Activated T-cell treated with anti-CD3 and anti-CD28 coated beads for 24 hours (primary cell): Measurements from ENCODE around the gene TAC4.
A peak's percentile ranks its signal among the peaks of the same experiment; 100 is the strongest.

Source experiments
- DNase-seq: peaks from one replicate; pipeline ENCODE4 v3.0.0-alpha.2; 2020; ENCODE audit warnings: low read depth

TAC4 gene, protein sequence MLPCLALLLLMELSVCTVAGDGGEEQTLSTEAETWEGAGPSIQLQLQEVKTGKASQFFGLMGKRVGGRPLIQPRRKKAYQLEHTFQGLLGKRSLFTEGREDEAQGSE

DNA sequence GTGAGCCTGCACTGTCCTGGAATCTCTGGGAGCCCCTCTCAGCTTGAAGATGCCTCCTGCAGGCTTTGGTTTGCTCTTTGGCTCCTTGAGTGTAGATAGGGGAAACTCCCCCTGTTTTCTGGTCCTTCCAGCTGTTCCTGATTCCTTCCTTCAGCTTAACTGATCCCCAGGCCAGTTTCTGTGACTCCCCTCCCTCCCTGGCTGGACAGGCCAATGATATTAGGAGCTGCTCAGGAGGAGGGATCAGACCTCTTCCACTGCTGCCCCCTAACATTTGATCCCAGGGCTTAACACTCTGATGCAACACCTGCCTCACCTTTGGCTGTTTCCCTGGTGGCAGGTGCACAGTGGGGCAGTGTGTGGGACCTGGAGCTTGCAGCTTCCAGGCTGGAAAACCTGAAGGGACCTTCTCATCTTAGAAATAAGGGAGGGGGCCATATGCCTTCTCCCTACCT is at the start of gene TAC4:
TSS of gene TAC4 (minus strand) at position 51 of the 455 bp plus-strand sequence. CDS start 52 bp downstream, outside the sequence.
- no peak for DNase-seq

DNA sequence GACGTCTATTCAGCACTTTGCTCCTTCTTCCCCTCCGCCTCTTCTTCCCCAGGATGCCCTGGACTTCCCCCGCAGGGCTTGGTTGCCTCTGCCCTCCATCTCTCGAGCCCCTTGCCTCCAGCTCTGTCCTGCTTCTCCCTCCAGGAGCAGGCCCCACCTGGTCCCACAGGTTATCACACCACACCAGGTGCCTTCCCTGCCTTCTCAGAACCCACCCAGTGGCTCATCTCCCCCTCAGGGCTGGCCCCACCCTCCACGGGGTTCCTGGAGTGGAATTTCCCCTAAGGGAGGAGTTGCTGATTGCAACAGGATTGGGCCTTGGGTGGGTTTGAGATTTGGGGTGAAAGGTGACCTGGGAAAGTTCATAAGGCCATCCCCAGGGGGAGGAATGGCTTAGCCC is 49.0 kb upstream of the TAC4 start:
- DNase-seq: no peak

DNA sequence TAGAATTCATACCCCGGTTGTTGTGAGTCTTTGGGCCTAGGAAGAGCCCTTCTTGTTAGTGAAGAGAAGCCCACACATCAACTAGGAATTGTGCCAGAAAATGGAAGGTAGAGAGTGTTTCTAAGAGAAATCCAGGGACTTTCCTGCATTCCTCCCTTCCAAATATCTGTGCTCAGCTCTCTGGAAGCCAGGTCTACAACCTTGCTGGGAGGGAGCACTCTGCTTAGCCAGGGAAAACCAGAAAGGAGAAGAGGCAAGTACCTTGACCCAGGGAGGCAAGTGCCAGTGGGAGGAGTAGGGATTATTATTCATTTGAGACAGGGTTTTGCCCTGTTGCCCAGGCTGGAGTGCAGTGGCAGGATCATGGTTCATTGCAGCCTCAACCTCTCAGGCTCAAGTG is 48.4 kb upstream of the TAC4 start:
- DNase-seq: no peak

DNA sequence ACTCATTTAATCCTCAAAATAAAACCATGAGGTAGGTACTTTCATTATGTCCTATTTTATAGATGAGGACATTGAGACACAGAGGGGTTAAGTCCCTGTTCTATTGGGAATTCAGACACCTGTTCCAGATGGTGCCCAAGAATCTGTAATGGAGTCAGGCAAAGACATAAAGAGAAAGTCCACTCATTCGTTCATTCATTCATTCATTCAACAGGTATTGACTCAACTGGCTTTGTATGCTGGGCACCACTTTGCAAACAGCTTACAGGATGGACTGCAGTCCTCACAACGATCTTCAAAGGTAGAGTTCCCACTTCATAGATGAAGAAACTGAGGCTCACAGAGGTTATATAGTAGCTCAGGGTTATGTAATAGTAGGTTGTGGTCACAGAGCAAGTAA is 47.9 kb upstream of the TAC4 start:
- no peak for DNase-seq

DNA sequence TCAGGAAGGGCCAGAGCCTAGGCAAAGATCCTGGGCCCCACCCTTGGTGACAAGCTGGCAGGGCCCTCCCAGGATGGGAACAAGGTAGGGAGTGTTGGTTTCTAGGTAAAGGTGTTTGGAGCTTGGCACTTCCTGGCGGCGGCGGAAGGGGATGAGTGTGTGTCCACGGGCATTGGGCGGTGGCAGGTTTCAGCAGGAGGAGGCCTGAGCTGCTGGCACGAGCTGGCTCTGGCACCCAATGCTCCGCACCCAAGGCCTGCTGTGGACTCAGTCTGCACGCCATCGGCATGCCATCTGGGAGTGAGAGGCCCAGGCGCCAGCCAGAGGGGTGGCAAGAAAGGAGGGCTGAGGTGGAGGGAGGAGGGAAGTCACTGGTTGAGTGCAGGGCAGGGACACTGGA is 46.9 kb upstream of the TAC4 start:
- DNase-seq: no peak

DNA sequence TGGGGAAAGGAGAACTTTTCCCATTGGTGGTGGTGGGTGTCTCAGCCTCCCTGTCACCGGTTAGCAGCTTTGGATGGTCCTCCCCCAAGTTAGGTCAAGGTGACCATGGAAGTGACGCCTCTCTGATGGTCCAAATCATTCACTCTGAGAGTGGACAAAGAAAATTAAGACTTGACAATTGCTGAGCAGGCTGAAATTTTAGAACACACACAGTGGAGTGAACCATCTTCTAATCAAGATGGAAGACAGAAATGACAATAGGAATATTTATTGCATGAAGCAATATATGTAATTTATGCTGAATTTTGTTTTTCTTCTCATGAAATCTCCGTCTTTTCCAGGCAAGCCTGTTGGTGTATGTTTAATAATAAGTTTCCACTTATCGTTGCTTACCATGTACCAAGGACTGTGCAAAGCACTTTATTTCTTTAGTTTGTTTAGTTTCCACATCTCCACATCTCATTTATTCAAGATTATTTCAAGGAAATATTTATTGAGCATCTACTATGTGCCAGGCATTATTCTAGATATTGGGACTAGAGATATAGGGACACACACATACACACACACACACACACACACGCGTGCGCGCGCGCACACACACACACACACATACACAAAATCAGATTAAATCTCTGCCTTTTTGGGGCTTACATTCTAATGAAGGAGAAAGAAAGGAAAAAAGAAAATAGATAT is 44.0 kb upstream of the TAC4 start:
- DNase-seq: no peak

DNA sequence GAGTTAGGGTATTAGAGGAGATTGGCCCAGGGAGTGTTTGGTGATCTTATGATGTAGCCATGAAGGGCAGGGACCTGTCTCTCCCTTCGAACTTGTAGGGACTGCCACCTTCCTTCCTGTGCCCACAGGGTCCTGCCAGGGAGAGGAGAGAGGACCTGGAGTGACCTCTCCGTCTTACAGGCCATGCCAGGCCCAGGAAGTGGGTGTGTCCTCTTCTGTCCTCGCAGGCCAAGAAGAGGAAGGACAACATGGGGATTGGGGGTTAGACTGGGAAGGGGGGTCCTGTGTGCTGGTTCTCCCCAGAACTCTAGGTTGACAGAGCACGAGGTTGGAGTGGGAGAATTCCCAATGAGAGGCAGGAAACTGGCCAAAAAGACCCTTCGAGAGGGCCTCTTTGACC is 43.4 kb upstream of the TAC4 start:
- no peak for DNase-seq

DNA sequence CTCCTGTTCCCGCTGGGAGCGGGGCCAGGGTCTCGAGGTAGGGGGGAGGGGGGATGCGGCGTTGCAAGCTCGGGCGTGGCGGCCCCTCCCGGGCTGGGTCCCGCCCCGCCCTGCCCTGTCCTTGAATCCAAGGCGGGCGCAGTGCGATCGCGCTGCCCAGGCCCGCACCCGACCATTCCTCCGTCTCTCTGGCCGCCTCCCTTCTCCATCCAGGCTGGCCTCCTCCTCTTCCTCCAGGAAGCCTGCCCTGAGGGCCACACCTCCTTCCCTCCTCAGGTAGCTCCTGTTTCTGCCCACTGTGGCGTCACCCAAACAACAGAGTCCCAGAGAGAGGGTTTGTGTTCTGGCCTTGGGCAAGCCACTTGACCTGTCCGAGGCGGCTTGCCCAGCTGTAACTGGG is 43.0 kb upstream of the TAC4 start:
- no peak for DNase-seq

DNA sequence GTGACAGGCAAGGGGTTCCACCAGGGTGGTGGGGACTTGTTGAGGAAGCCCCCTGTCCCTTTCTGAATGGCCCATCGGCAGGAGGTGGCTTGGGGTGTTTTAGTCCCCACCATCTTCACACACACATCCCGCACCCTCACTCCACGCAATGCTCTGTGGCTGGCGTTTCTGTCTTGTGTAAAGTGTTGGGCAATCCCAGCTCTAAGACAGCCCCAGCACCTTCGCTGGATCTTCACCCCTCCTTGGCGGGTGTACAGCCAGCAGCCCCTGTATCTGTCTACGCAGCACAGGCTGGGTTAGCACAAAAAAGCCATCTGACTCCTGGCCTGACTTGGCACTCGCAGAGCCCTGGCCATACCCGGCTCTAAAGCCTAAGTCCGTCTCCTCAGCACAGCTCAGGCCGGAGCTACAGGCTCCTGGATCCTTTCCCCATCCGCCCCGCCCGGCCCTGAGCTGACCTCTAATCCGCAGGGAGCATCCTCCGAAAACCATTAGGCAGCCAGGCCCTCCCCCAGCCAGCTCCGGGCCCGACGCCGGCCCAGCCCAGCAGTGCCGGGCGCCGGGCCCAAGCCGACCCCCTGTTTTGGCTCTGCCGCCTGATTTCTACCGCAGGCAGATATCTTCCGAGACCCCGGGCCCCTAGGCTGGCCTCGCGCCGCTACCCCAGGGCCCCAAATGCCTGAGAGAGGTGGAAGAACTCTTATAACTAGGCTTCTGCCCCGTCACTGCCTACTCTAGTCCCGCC is 42.4 kb upstream of the TAC4 start:
- no peak for DNase-seq

DNA sequence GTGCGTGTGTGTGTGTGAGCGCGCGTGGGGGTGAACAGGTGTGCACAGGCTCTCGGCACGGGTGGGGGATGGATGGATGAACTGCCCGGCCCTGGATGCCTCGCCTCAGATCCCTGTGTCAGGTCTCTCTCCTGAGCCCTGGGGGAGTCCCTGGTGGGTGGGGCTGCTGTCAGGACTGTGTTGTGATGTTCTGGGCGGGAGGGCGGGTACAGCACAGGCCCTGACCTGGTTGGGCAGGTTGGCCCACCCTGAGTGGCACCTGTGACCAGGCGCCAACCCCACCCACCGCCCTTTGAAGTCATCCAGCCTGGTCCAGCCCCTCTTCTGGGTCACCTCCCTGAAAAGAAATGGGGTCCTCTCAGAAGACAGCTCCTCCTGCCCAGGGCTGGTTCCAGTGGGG is 41.6 kb upstream of the TAC4 start:
- DNase-seq: no peak

DNA sequence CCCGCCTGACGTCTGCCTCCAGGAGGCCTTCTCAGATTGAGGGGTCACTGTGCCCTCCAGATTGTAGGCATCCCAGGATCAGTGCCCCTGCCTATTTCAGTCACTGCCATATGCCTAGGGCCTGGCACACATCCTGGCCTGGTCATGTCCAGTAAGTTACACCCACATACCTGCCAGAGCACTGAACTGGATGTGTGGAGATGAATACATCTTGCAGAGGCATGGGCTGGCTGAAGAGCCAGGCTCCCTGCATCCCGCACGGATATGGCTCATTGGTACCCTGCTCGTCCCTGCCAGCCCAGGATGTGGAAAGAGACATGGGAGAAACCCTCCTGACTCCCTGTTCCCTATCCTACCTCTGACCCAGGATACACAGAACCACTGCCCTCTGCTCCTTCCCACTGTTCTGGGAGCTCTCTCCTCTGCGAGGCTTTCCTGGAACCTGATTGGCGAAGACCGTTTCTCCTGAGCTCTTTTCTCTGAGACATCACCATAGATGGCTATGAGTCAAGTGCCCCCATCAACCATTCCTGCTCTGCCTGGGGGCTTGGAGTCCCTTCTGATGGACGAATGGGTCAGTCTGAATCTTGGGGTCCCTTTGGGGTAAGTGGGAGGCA is 40.0 kb upstream of the TAC4 start:
- no peak for DNase-seq

DNA sequence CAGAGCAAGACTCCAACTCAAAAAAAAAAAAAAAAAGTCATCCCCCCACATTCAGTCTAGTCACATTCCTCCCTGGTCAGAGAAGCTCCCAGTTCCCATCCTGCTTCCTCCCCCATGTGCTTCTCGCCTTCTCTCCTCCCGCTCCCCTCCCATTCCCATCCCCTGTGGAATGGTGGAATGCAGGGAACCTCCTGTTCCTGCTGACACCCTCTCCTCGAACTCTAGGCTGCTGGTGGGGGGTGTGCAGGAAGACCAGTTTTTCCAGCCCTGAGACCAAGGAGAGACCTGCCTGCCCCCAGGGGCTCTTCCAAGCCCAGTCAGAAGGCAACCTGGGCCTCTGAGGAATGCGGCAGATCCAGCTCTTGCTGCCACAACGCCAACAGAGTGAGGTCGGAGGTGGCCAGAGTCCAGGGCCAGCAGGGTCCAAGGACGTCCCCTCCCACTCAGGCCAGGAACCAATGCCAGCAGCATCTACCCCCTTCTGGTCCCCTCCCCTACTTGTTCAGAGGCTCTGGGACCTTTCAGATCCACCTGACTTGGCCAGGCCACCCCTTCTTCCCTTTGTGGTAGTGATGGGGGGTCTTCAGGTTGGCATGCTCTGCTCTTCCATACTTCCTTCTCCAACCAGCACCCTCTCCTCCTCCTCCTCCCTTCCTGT is 39.3 kb upstream of the TAC4 start:
- no peak for DNase-seq

DNA sequence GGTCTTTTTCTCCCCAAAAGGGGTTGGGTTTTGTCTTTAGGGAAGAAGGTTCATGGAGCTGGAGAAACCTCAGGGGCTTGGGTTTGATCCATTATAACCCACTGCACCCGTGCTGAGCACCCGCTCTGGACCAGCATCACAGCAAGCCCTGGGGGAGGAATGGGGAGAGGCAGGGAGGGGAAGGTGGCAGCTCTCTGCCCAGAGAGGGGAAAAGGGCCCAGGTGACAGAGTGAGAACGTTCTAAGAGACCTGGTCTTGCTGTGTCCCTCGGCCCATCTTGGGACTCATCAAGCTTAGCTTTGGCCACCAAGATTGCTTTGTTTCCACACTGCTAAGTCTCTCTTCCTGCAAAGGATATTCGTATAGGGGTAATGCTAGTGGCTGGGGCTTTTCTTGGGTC is 38.2 kb upstream of the TAC4 start:
- no peak for DNase-seq

DNA sequence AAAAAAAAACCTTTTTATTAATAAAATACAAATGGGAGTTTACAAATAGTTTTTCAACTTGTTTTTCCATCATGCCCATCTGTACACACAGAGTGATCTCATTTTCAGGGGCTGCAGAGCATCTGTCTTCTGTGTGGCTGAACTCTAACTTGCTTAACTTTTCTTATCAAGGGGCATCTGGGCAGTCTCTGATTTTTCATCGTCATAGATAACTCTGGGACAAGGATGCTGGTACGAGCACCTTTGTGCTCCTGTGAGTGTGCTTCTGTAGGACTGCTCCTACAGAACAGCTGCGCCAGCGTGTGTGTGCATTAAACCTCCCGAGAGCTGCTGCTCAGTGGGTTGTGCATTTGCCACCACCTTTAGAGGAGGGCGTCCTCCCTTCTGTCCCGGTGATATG is 34.6 kb upstream of the TAC4 start:
- DNase-seq: no peak

DNA sequence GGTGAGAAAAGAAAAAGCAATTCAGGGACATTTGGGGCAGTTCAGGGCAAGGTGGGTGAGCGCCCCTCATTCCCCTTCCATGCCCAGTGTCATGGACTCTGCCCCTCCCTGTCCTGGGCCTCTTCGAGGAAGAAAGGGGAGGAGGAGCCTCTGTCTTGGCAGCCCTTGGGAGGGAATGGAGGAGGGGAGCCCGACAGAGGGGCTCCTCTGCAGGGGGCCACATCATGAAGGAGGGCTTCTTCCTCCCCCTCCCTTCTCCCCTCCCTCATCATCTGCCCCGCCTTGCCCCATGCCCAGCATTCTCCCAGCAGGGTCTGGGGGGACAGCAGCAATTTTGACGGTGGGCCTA is 33.2 kb upstream of the TAC4 start:
- DNase-seq: no peak

DNA sequence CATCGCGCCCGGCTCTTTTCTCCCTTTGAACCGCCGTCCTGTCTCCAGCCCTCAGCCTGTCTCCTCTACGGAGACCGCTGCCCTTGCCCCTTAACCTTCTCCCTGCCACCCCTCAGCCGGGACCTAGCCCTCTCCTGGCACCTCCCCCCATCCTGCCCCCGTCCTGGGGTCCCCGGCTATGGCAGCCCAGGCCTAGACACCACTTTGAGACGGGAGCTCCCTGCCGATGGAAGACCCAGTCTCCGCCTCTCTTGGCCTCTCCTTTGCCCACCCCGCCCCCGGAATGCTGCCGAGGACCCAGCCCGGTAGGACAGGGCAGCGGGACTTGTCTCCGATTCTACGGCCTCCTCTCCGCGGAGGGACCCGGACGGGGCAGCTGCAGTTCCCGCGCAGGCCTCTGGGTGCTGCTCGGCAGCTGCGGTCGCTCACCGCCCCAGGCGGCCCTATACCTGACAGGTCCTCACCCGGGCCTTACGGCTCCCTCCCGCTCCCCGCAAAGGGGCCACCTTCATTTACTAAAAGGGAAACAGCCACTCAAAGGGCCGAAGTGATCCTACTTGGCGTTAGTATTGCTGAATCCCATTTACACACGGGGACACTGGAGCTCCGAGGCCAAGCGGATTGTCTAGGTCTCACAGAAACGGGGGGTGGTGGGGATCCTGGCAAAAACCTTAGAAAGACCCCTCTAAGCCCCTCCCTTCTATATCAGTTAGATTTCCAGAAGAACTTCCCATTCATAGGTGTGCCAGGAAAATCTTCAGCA is 32.6 kb upstream of the TAC4 start:
- DNase-seq: peak; percentile 63

DNA sequence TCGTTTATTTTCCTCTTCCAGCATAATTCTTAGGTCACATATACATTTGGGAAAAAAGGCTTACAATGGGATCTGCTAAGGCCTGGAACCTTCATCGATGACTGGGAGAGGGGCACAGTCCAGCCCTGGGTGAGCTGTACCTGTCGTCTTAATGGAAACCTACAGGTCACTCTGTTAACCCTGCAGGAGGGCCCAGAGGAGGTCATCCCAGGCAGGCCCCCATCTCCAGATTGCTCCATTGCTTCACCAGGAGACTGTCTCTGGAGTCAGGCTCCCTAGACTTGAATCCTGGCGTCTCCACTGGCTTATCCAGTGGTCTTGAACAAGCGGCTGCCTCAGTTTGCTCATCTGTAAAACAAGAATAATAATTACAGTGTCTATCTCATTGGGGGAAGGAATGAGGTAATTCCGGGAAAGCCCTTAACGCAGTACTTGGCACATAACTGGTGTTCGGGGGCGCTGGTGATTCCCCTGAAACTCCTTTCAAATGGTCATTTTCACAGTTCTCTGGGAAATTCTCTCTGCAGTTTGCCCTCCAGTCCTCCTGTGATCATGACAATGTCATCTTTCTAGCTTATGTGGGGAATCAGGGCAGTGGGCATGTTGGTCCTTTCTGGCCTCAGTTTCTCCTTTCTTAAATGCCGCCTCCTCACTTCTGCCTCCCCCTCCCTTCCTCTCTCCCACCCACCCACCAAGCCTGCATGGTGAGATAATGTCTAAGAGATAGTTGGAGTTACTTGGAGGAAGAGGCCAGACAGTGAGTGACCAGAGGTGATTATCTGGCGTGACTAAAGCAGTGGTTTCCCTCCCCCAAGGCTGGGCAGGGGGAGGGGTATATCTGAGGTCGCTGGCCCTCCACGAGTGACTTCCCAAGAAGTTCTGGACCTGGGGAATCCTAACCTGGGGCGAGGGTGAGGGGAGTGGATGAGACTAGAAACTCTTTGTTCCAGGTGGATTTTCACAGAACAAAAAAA is 31.3 kb upstream of the TAC4 start:
- DNase-seq: no peak

DNA sequence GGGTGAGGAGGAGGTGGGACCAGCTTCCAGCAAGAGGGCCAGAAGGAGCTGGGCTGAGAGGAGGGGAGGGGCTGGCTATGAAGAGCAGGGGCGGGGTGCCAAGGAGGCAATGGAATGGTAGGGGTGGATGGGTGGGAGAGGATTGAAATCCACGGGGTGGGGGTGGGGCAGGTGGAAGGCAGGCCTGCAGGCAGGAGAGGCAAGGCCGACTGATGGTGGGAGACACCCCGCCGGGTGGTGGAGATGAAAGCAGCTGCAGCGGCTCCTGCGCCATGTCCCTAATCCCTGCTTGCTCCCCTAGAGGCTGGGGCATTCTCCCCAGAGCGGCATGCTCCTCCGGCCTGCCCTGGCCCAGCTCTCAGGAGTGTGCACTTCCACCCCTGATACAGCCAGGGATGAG is 27.8 kb upstream of the TAC4 start:
- no peak for DNase-seq

DNA sequence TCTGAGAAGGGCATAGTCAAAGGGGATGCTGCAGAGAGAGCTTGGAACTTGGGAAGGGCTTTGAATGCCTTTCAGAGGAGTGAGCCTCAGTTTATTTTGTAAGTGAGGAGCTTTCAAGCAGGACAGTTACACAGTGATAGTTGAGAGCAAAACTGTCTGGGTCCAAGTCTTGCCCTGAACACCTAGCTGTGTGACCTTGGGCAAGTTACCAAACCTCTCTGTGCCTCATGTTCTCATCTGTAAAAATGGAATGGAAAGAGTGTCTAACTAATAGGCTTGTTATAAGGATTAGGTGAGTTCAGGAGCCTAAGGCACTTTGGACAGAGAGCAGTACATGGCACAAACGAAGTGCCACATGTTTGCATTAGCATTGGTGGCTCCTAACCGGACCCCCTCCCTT is 27.0 kb upstream of the TAC4 start:
- DNase-seq: no peak

DNA sequence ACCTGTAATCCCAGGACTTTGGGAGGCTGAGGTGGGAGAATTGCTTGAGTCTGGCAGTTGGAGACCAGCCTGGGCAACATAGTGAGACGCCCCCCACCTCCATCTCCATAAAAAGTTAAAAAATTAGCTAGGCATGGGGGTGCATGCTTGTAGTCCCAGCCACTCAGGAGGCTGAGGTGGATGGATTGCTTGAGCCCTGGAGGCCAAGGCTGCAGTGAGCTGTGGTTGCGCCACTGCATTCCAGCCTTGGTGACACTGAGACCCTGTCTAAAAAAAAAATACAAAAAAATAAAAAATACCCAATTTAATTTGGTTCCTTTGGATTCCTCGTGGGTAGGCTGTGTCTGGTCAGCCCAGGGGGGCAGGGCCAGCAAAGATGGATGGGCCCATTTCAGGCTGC is 26.1 kb upstream of the TAC4 start:
- DNase-seq: no peak

DNA sequence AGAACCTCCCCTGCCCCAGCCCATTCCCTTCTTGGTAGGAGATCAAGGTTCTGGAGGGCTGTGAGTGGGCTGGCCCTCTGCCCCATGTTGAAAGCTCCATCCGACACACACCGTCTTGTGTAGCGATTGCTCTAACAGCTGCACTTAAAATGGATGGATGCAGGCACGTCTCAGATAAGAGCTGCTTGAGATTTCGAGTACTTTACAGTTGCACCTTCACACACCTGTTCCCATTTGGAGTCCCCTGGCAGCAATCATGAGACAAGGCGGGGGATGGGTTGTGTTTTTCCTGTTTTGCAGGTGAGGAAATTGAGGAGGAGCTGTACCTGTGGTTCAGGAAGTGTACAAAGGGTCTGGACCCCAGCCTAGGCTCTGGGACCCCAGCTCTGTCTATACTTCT is 25.6 kb upstream of the TAC4 start:
- DNase-seq: no peak
